ENCODE measurements around the gene GTF2F2.
"Not testable (repeated sequence)": the region's sequence is repeated elsewhere in the genome, so short reads cannot be mapped to it uniquely, and the experiment has no call there.

Gene GTF2F2

DNA sequence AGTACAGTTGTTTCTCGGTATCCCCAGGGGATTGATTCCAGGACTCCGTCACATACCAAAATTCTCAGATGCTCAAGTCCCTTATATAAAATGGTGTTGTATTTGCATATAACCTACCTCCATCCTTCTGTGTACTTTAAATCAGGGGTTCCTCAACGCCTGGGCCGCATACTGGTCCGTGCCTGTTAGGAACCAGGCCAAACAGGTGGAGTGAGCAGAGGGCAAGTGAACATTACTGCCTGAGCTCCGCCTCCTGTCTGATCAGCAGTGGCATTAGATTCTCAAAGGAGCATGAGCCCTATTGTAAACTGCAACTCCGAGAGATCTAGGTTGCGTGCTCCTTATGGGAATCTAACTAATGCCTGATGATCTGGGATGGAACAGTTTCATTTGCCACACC is 122.8 kb downstream of the GTF2F2 start:
- TF ChIP-seq, protein P1, sequence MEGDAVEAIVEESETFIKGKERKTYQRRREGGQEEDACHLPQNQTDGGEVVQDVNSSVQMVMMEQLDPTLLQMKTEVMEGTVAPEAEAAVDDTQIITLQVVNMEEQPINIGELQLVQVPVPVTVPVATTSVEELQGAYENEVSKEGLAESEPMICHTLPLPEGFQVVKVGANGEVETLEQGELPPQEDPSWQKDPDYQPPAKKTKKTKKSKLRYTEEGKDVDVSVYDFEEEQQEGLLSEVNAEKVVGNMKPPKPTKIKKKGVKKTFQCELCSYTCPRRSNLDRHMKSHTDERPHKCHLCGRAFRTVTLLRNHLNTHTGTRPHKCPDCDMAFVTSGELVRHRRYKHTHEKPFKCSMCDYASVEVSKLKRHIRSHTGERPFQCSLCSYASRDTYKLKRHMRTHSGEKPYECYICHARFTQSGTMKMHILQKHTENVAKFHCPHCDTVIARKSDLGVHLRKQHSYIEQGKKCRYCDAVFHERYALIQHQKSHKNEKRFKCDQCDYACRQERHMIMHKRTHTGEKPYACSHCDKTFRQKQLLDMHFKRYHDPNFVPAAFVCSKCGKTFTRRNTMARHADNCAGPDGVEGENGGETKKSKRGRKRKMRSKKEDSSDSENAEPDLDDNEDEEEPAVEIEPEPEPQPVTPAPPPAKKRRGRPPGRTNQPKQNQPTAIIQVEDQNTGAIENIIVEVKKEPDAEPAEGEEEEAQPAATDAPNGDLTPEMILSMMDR (conservative IDR thresholded peaks at IDR 0.05; ENCODE audit: low read depth) = no peak
- ChIA-PET POLR2A (ENCODE audit: low non-redundant PET) (no interaction called here), CTCF (no interaction called here)
- no peak for DNase-seq (ENCODE audit: low spot score)
- peak overlapping the region; percentile 53 for H3K27ac ChIP-seq

- POLR2A ChIA-PET (ENCODE audit: low non-redundant PET) = not testable (repeated sequence)
- H3K27ac ChIP-seq = peak overlapping the region; percentile 59
These were observed 124.4 kb downstream of the GTF2F2 start for GRCh38 chr13:45244736-45245135.

DNA sequence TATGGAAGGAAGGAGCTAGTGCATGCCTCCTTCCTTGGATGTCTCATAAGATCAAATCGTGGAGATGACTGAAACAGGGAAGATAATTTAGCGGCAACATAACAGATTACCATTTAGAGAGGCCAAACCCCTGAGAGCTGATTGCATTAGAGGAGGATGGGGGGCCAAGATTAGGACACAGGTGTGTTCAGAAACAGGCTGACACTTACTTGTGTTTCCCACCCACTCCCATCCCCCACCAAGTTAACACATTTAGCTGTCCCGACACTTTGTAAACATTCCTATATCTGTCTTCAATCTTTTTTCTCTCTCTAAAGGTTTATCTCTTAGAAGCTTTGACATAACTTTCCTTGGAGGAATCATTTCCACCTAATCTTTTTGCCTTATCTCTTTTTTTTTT is 129.4 kb downstream of the GTF2F2 start:
- CTCF ChIA-PET = no interaction called here

More at GRCh38 chr13:45244736-45245135, 124.4 kb downstream of the GTF2F2 start:
- CTCF ChIA-PET; DNase-seq (ENCODE audit: low spot score): not testable (repeated sequence)

GRCh38 chr13:45254396-45254795 is 134.1 kb downstream of the GTF2F2 start:
- POLR2A ChIA-PET (ENCODE audit: low non-redundant PET) = no interaction called here
- DNase-seq (ENCODE audit: low spot score) = no peak
- TF ChIP-seq, protein P1 (conservative IDR thresholded peaks at IDR 0.05; ENCODE audit: low read depth) = no peak
- CTCF ChIA-PET = no interaction called here
- H3K27ac ChIP-seq = peak overlapping the region; percentile 42

More for the DNA sequence above, 129.4 kb downstream of the GTF2F2 start:
- no peak overlapping the region for H3K27ac ChIP-seq
- POLR2A ChIA-PET (ENCODE audit: low non-redundant PET) = no interaction called here
- DNase-seq (ENCODE audit: low spot score) = no peak
- TF ChIP-seq, protein P1 (conservative IDR thresholded peaks at IDR 0.05; ENCODE audit: low read depth) = no peak

DNA sequence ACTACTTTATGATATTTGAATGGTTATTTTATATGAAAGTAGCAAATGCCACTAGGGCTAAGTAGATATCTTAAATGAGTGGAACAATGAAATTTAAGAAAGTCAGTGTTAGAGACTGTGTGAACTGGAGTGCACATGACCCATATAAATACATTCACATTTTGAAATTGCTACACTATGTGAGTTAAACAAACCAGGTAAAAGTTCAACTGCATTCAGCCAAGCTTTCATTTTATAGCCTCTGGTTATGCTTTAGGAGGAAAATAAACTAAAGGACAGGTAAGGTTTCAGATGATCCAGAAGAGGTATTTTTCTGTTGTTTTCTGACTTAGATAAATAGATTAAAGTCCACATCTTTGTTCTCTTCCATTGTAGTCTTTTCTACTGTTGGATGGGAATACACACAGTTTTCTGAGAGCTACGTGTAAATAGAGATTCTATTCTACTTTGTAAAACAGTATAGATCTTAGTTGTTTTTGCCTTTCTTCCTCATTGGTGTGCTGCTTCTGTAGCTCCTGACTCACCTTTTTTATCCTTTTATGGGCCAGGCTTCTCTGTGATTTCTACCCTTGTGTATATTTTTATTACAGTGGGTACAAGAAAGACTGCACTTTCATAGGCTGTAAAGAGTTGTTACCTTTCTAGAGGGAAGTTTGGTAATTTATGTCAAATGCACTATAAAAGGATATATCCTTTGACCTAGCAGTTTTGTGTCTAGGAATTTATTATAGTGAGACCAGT is 135.1 kb downstream of the GTF2F2 start:
- TF ChIP-seq, protein P1 (conservative IDR thresholded peaks at IDR 0.05; ENCODE audit: low read depth) = no peak
- ChIA-PET POLR2A (ENCODE audit: low non-redundant PET) (no interaction called here), CTCF (no interaction called here)

DNA sequence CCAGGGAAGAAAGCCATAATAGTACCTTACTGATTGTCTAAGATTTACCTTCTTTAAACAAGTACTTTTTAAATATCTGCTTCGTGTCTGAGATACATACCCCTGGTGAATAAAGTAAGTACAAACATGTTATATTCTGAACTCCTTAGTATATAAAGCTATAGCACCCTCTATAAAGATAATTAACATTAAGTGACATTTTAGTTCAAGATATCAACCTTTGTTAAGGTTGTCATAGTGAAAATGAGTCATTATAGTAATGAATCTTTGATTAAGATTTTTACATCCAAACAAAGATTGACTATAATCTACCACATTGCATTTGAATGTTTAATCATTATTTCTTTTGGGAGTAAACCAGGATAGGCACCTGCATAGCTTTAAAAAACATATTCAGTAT is 135.9 kb downstream of the GTF2F2 start:
- DNase-seq (ENCODE audit: low spot score) = no peak
- TF ChIP-seq, protein P1 (conservative IDR thresholded peaks at IDR 0.05; ENCODE audit: low read depth) = no peak
- ChIA-PET CTCF (no interaction called here), POLR2A (ENCODE audit: low non-redundant PET) (no interaction called here)
- no peak overlapping the region for H3K27ac ChIP-seq

More for the DNA sequence above, 135.1 kb downstream of the GTF2F2 start:
- H3K27ac ChIP-seq = peak overlapping the region; percentile 42; the same call in 1 of the 2 replicates
- DNase-seq (ENCODE audit: low spot score) = no peak

GRCh38 chr13:45257638-45258333 is 137.5 kb downstream of the GTF2F2 start:
- TF ChIP-seq, protein P1 (conservative IDR thresholded peaks at IDR 0.05; ENCODE audit: low read depth) = no peak
- no peak overlapping the region for H3K27ac ChIP-seq
- ChIA-PET POLR2A (ENCODE audit: low non-redundant PET) (no interaction called here), CTCF (no interaction called here)
- no peak for DNase-seq (ENCODE audit: low spot score)

All from RWPE1 (cell line).